Colonic mucosa (tissue), 4 donors: ENCODE measurements around the gene EVX1. TPM values are rescaled to one million over a fixed set of nuclear protein-coding genes. Genes with fewer than 3 reads are reported as not detected.

ENCODE experiments used
- DNase-seq: peaks from one replicate; pipeline ENCODE4 v3.0.0-alpha.2; 2020
- H3K27ac ChIP-seq: fragments of 200-600 bp; one replicate; pipeline ENCODE4 v1.8.0; 2021
- H3K27me3 ChIP-seq: fragments of 200-600 bp; one replicate; pipeline ENCODE4 v1.8.0; 2021
- H3K36me3 ChIP-seq: fragments of 200-600 bp; one replicate; pipeline ENCODE4 v1.8.0; 2021
- H3K4me1 ChIP-seq: fragments of 200-600 bp; one replicate; pipeline ENCODE4 v1.8.0; 2021; ENCODE audit warnings: mild to moderate bottlenecking
- H3K4me3 ChIP-seq: fragments of 200-600 bp; one replicate; pipeline ENCODE4 v1.8.0; 2021
- H3K9ac ChIP-seq, 2 donors: one replicate each; pipeline ENCODE4 v1.7.0; 2013; ENCODE audit warnings: control low read depth in 2 of 2, low read depth in 2 of 2, low read length in 2 of 2
- H3K9me3 ChIP-seq: fragments of 200-600 bp; one replicate; pipeline ENCODE4 v1.8.0; 2021
- CTCF ChIP-seq: fragments of 200-600 bp; IDR thresholded peaks from one replicate; pipeline ENCODE4 v1.8.0; 2022; ENCODE audit warnings: antibody characterized with exemption, mild to moderate bottlenecking
- intact Hi-C: fragments of 100-400 bp; cut with DNase I; formaldehyde crosslinking; loops from one replicate; pipeline ENCODE4 v1.14.1; 2022
- total RNA-seq, 2 donors: library from RNA; stranded (reverse); fragmentation: NEBNext Ultra II Directional in 1 of 2; extraction: Animal tissue kit (Norgen Biotek cat#: 25700) in 1 of 2; gene quantifications; one replicate each; pipeline ENCODE4 v1.2.1, GENCODE V29; 2021
- donor health status: healthy.
- donor health status: DM: no; HTN: no; CAD: no.
- donor health status: DM: no; HTN: no; CAD: no.

Gene EVX1
- total RNA-seq, 2 donors from 2014 or later = 0.32 to 1.5 TPM

GRCh38 chr7:27213433-27214238 is 29.0 kb upstream of the EVX1 start:
- Histone ChIP-seq H3K27ac (no peak overlapping the region), H3K4me1 (peaks cover 13% of the 10 kb centered on the region), H3K9me3 (no peaks in the 10 kb centered on the region), H3K9ac (no peak overlapping the region), H3K4me3 (no peak overlapping the region), H3K36me3 (no peaks in the 10 kb centered on the region), H3K27me3 (peaks cover 8% of the 10 kb centered on the region)
- intact Hi-C loops = no loop called here
- no peak for TF ChIP-seq CTCF
- no peak for DNase-seq

- no peaks in the 10 kb centered on the region for H3K36me3 ChIP-seq
- no peak overlapping the region for H3K9ac ChIP-seq
- DNase-seq = no peak
- peaks cover 8% of the 10 kb centered on the region for H3K27me3 ChIP-seq
- TF ChIP-seq CTCF = no peak
- no peaks in the 10 kb centered on the region for H3K9me3 ChIP-seq
- H3K27ac ChIP-seq = no peak overlapping the region
- no peak overlapping the region for H3K4me3 ChIP-seq
- peaks cover 13% of the 10 kb centered on the region for H3K4me1 ChIP-seq
- intact Hi-C loops = no loop called here
Measured at GRCh38 chr7:27214239-27214950, 28.2 kb upstream of the EVX1 start.

- H3K4me1 ChIP-seq = peaks cover 13% of the 10 kb centered on the region
- no peak overlapping the region for H3K9ac ChIP-seq
- no peak for DNase-seq
- peaks cover 12% of the 10 kb centered on the region for H3K27me3 ChIP-seq
- no peak for TF ChIP-seq CTCF
- H3K4me3 ChIP-seq = no peak overlapping the region
- H3K9me3 ChIP-seq = no peaks in the 10 kb centered on the region
- intact Hi-C loops = no loop called here
- no peak overlapping the region for H3K27ac ChIP-seq
- H3K36me3 ChIP-seq = no peaks in the 10 kb centered on the region
Measured at GRCh38 chr7:27215356-27215755, 27.2 kb upstream of the EVX1 start.

- Histone ChIP-seq H3K27ac (no peak overlapping the region), H3K36me3 (no peaks in the 10 kb centered on the region), H3K9ac (no peak overlapping the region), H3K4me1 (peaks cover under 1% of the 10 kb centered on the region), H3K9me3 (no peaks in the 10 kb centered on the region), H3K4me3 (no peak overlapping the region), H3K27me3 (peaks cover 11% of the 10 kb centered on the region)
- no peak for TF ChIP-seq CTCF
- intact Hi-C loops = no loop called here
- no peak for DNase-seq
Measured at GRCh38 chr7:27217951-27218350, 24.7 kb upstream of the EVX1 start.

- intact Hi-C loops = loop anchor here (10.0 kb wide), 1 partner anchor 795 kb away; no protein-coding TSS in a partner anchor
- no peak for DNase-seq
- peaks cover 7% of the 10 kb centered on the region for H3K27me3 ChIP-seq
- H3K9me3 ChIP-seq = no peaks in the 10 kb centered on the region
- TF ChIP-seq CTCF = no peak
- H3K36me3 ChIP-seq = no peaks in the 10 kb centered on the region
- no peak overlapping the region for H3K9ac ChIP-seq
- no peak overlapping the region for H3K4me3 ChIP-seq
- H3K27ac ChIP-seq = no peak overlapping the region
- no peaks in the 10 kb centered on the region for H3K4me1 ChIP-seq
Measured at GRCh38 chr7:27219821-27220220, 22.8 kb upstream of the EVX1 start.
